SKM-1 (cell line): ENCODE results near the gene RIN3.

Experiments used
- DNase-seq: peaks from one replicate; lab custom pipeline; 2025; ENCODE audit not compliant: unreplicated experiment; lab: John Stamatoyannopoulos, UW

Gene RIN3

GRCh38 chr14:92737206-92737605 lies 223.6 kb downstream of the RIN3 start:
- DNase-seq, result no peak

- DNase-seq, result no peak
Measured at GRCh38 chr14:92737619-92738188, 224.1 kb downstream of the RIN3 start.
